Measurements from ENCODE around the gene DPP6. TPM values are rescaled to one million over a fixed set of nuclear protein-coding genes. Genes with fewer than 3 reads are reported as not detected.
"Not testable (repeated sequence)": the region's sequence is repeated elsewhere in the genome, so short reads cannot be mapped to it uniquely, and the experiment has no call there.

Gene DPP6
- total RNA-seq, 1 donor from 2014 or later: 2.2 TPM

- Mint-ChIP-seq H3K27ac (ENCODE audit: unreplicated experiment) (no peak overlapping the region), H3K36me3 (ENCODE audit: low read depth) (no peaks in the 10 kb centered on the region), H3K4me3 (no peak overlapping the region), H3K27me3 (ENCODE audit: low read depth) (peaks cover 32% of the 10 kb centered on the region), H3K9me3 (no peaks in the 10 kb centered on the region), H3K4me1 (no peaks in the 10 kb centered on the region)
- no peak for DNase-seq (ENCODE audit: low read depth, low spot score)
- TF ChIP-seq CTCF (conservative IDR thresholded peaks at IDR 0.05): no peak
Measured at GRCh38 chr7:154918741-154919140, 866.5 kb downstream of the DPP6 start.

GRCh38 chr7:154919344-154920225 lies 867.4 kb downstream of the DPP6 start:
- Mint-ChIP-seq H3K27ac (ENCODE audit: unreplicated experiment) (no peak overlapping the region), H3K4me3 (no peak overlapping the region), H3K9me3 (no peaks in the 10 kb centered on the region), H3K4me1 (no peaks in the 10 kb centered on the region), H3K36me3 (ENCODE audit: low read depth) (no peaks in the 10 kb centered on the region), H3K27me3 (ENCODE audit: low read depth) (peaks cover 34% of the 10 kb centered on the region)
- no peak for TF ChIP-seq CTCF (conservative IDR thresholded peaks at IDR 0.05)
- DNase-seq (ENCODE audit: low read depth, low spot score): no peak

DNA sequence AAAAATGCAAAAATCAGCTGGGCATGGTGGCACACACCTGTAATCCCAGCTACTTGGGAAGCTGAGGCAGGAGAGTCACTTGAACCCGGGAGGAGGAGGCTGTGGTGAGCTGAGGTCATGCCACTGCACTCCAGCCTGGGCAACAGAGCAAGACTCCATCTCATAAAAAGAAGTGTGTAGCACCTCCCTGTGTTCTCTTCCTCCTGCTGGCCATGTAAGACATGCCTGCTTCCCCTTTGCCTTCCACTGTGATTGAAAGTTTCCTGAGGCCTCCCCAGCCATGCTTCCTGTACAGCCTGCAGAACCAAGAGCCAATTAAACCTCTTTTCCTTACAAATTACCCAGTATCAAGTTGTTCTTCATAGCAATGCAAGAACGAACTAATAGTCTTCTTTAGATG lies 870.3 kb downstream of the DPP6 start:
- not testable (repeated sequence) for H3K4me3 Mint-ChIP-seq; H3K36me3 Mint-ChIP-seq (ENCODE audit: low read depth); H3K4me1 Mint-ChIP-seq; DNase-seq (ENCODE audit: low read depth, low spot score); H3K27ac Mint-ChIP-seq (ENCODE audit: unreplicated experiment); H3K9me3 Mint-ChIP-seq
- H3K27me3 Mint-ChIP-seq (ENCODE audit: low read depth): peaks cover 41% of the 10 kb centered on the region

DNA sequence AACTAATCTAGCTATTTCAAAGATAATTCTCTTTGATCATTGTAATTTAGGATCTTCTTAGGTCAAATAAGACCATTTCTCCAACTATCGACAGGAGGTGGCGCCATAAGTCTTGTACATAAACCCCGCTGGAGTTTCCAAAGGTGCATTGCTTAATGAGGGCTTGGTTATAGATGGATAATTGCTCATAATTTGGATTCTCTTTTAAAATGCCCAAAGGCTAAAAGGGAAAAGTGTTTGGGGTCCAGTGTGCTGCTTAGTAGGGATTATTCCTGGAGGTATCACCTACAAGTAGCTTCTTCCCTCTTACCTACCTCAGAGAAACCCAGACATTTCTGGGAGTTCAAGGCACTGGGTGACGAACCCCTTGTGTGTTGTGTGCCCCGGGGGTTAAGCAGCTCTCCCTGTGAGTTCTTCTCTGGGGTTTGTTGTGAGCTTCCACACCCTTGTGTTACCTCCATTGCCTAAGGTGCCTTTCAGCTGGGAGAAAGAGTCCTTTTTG lies 875.5 kb downstream of the DPP6 start:
- Mint-ChIP-seq H3K36me3 (ENCODE audit: low read depth) (no peaks in the 10 kb centered on the region), H3K27ac (ENCODE audit: unreplicated experiment) (peak overlapping the region; percentile 76), H3K27me3 (ENCODE audit: low read depth) (peaks cover 35% of the 10 kb centered on the region), H3K9me3 (no peaks in the 10 kb centered on the region), H3K4me3 (no peak overlapping the region), H3K4me1 (no peaks in the 10 kb centered on the region)
- peak; percentile 62 for DNase-seq (ENCODE audit: low read depth, low spot score)
- TF ChIP-seq CTCF (conservative IDR thresholded peaks at IDR 0.05): peak; percentile 84

DNA sequence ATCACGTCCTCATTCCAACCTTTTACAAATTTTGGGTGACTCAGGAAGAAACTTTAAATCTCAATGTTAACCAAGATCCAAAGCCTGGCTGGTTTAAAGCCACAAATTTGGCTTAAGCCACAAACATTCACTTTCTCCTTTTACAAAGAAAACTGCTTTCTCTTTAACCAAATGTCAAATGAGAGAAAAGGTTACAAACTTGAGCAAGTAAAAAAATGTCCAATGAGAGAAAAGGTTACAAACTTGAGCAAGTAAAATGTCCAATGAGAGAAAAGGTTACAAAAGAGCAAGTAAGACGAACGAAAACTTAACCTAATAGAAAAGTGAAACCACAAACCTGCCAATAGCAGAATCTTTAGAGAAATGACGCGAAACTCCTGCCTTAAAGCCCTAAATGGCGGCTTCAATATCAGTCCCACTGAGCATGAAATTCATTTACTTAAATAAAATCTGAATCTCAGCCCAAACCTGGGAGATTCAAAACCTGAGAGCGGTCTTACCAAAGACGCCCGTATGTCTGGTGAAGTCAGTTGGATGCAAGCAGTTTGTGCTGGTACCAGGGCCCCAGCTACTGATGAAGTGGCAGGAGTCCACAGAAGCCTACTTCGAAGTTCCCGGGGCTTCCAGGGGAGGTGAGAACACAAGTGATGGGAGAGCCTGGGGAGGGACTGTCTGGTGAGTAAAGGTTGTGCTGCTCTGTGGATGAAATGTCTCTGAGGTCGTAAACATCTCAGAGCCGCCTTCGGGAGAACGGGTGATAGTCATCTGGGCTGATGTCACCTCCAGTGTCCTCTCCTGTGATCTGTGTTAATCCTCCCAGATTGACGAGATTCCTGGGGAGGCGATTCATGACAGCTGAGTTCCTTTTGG lies 876.2 kb downstream of the DPP6 start:
- Mint-ChIP-seq H3K4me3 (no peak overlapping the region), H3K4me1 (no peaks in the 10 kb centered on the region), H3K36me3 (ENCODE audit: low read depth) (peaks cover 1% of the 10 kb centered on the region), H3K9me3 (peaks cover 1% of the 10 kb centered on the region), H3K27me3 (ENCODE audit: low read depth) (peaks cover 30% of the 10 kb centered on the region), H3K27ac (ENCODE audit: unreplicated experiment) (peak overlapping the region; percentile 76)
- DNase-seq (ENCODE audit: low read depth, low spot score): no peak
- no peak for TF ChIP-seq CTCF (conservative IDR thresholded peaks at IDR 0.05)
